ENCODE data around the gene KCNJ11. TPM values are rescaled to one million over a fixed set of nuclear protein-coding genes. Genes with fewer than 3 reads are reported as not detected.

The KCNJ11 gene
- total and polyA plus RNA-seq, 2 of the 8 experiments (the other 6 are each of a cell fraction or from before 2014, with no cell fraction given): 3.8 to 6.3 TPM

- TF ChIP-seq RFX5 (IDR thresholded peaks at IDR 0.05; ENCODE audit: borderline replicate concordance, low read depth, low read length): no peak
- no peak for TF ChIP-seq CBX5 (IDR thresholded peaks at IDR 0.05; ENCODE audit: low read depth, low read length)
These were observed 43.5 kb upstream of the KCNJ11 start (continued) for GRCh38 chr11:17432002-17432401.
